Left lung (tissue), 10 donors: ENCODE measurements around the gene TMEM138. TPM values are rescaled to one million over a fixed set of nuclear protein-coding genes. Genes with fewer than 3 reads are reported as not detected.
A peak's percentile ranks its signal among the peaks of the same experiment; 100 is the strongest.
"Not testable (repeated sequence)": the region's sequence is repeated elsewhere in the genome, so short reads cannot be mapped to it uniquely, and the experiment has no call there.

ENCODE experiments used
- ATAC-seq: fragments of 200-7000 bp; cut with Tn5 transposase; one replicate; pipeline ENCODE4 v1.9.1; 2020; ENCODE audit warnings: moderate library complexity
- DNase-seq, 4 donors: peaks; one replicate each; pipeline ENCODE4 v3.0.0-alpha.2; 2013 to 2020
- H3K27ac ChIP-seq, 2 donors: fragments of 200-600 bp; sonication (generic) in 1 of 2; one replicate each; pipeline versions ENCODE4 v1.5.0 to v1.8.0; 2020 to 2021
- H3K27me3 ChIP-seq, 2 donors: fragments of 200-600 bp; sonication (generic) in 1 of 2; one replicate each; pipeline versions ENCODE4 v1.5.0 to v1.8.0; 2020 to 2021
- H3K36me3 ChIP-seq, 2 donors: fragments of 200-600 bp; sonication (generic) in 1 of 2; one replicate each; pipeline versions ENCODE4 v1.5.0 to v1.8.0; 2020 to 2021
- H3K4me1 ChIP-seq, 2 donors: fragments of 200-600 bp; one replicate each; pipeline ENCODE4 v1.8.0; 2021
- H3K4me3 ChIP-seq, 2 donors: fragments of 200-600 bp; sonication (generic) in 1 of 2; one replicate each; pipeline versions ENCODE4 v1.5.0 to v1.8.0; 2020 to 2021; ENCODE audit warnings: mild to moderate bottlenecking in 1 of 2
- H3K9me3 ChIP-seq, 2 donors: fragments of 200-600 bp; sonication (generic) in 1 of 2; one replicate each; pipeline versions ENCODE4 v1.5.0 to v1.8.0; 2020 to 2021
- CTCF ChIP-seq, 2 donors: fragments of 200-600 bp; sonication (generic) in 1 of 2; IDR thresholded peaks; one replicate each; pipeline versions ENCODE4 v1.5.0 to v1.8.0; 2021; ENCODE audit warnings: antibody characterized with exemption in 2 of 2
- intact Hi-C, 2 donors: fragments of 100-400 bp; cut with DNase I; formaldehyde crosslinking; loops; one replicate each; pipeline versions ENCODE4 v1.11.2 to v1.14.2; 2022
- polyA plus RNA-seq, 6 donors: library from polyadenylated mRNA; unstranded; fragments of 120-200 nt; gene quantifications; one replicate each; pipeline ENCODE4 v1.2.1, GENCODE V29; 2013; ENCODE audit not compliant: insufficient read length in 6 of 6
- total RNA-seq, 2 donors: library from RNA; stranded (reverse); fragmentation: NEBNext Ultra II Directional; extraction: Animal tissue kit (Norgen Biotek cat#: 25700); gene quantifications; one replicate each; pipeline ENCODE4 v1.2.1, GENCODE V29; 2021
- donor health status: DM: no; HTN: yes; CAD: no.
- donor health status: DM: no; HTN: no; CAD: no.

Gene TMEM138
- total and polyA plus RNA-seq, 8 donors: 37.5 to 50.5 (median 43.2) TPM

DNA sequence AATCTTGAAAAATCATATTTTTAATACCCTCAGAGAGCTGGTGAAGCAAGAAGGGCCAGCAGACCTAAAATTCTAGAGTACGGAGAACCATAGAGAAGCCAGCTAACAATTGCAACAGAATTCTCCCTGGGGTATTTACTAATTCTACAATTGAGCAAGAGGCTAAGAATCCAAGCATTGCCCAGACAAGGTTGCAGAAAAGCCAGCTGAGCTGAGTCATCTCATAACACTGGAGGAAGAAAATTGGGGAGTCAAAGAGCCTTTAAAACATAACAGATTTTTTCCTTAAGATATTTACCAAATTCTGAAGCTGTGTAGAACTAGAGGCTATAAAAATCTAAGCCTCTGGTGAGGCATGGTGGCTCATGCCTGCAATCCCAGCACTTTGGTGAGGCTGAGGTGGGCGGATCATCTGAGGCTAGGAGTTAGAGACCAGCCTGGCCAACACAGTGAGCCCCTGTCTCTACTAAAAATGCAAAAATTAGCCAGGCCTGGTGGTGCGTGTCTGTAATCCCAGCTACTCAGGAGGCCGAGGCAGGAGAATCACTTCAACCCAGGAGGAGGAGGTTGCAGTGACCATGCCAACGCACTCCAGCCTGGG is 16.6 kb downstream of the TMEM138 start:
- intact Hi-C loops: no loop called here
- peaks cover 6 to 18% of the 10 kb centered on the region in 2 donors for H3K4me1 ChIP-seq
- H3K4me3 ChIP-seq: no peak overlapping the region
- peaks cover 0 to 10% of the 10 kb centered on the region in 2 donors for H3K36me3 ChIP-seq
- no peaks in the 10 kb centered on the region for H3K9me3 ChIP-seq
- peak overlapping the region; percentile 44 to 51 for H3K27ac ChIP-seq
- TF ChIP-seq CTCF (IDR thresholded peaks at IDR 0.05): no peak
- peak; percentile 84 for ATAC-seq
- DNase-seq: no peak
- no peaks in the 10 kb centered on the region for H3K27me3 ChIP-seq

- intact Hi-C loops: no loop called here
- DNase-seq (no peak), ATAC-seq (no peak)
- Histone ChIP-seq H3K27ac (no peak overlapping the region), H3K9me3 (no peaks in the 10 kb centered on the region), H3K4me3 (no peak overlapping the region), H3K4me1 (peaks cover 6 to 23% of the 10 kb centered on the region in 2 donors), H3K27me3 (no peaks in the 10 kb centered on the region), H3K36me3 (peaks cover 0 to 3% of the 10 kb centered on the region in 2 donors)
- TF ChIP-seq CTCF (IDR thresholded peaks at IDR 0.05): no peak
These were observed 18.7 kb downstream of the TMEM138 start for GRCh38 chr11:61380884-61381283.

- H3K36me3 ChIP-seq, H3K27ac ChIP-seq, H3K4me3 ChIP-seq, DNase-seq, H3K27me3 ChIP-seq, H3K9me3 ChIP-seq, ATAC-seq: not testable (repeated sequence)
- intact Hi-C loops: loop anchor here in 1 of 2 donors (2.0 kb wide), 1 partner anchor 47 kb away; no protein-coding TSS in a partner anchor
- peaks cover 4 to 16% of the 10 kb centered on the region in 2 donors for H3K4me1 ChIP-seq
These were observed 21.7 kb downstream of the TMEM138 start for GRCh38 chr11:61383859-61384258.

- no peaks in the 10 kb centered on the region for H3K9me3 ChIP-seq
- ATAC-seq: peak; percentile 23
- TF ChIP-seq CTCF (IDR thresholded peaks at IDR 0.05): no peak
- no peak overlapping the region for H3K27ac ChIP-seq
- H3K27me3 ChIP-seq: no peaks in the 10 kb centered on the region
- H3K4me1 ChIP-seq: peaks cover 0 to 9% of the 10 kb centered on the region in 2 donors
- no peak for DNase-seq
- no peak overlapping the region for H3K4me3 ChIP-seq
- intact Hi-C loops: loop anchor here in 1 of 2 donors (2.0 kb wide), 1 partner anchor 48 kb away; no protein-coding TSS in a partner anchor
- no peaks in the 10 kb centered on the region for H3K36me3 ChIP-seq
These were observed 22.4 kb downstream of the TMEM138 start for GRCh38 chr11:61384271-61385242.

DNA sequence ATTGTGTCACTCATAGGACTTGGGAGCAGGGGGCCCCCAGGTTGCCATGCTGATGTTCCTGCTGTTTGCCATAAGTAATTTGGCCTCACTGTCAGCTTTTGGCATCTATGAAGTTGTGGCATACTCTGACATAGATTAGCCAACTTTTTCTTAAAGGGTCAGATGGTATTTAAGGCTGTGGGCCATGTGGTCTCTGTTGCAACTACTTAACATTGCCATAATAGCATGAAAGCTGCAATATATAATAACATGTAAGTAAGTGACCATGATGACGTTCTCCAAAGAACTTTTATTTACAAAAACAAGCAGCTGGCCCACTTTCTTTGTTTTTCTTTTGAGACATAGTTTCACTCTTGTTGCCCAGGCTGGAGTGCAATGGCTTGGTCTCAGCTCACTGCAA is 28.0 kb downstream of the TMEM138 start:
- intact Hi-C loops: no loop called here
- no peak for TF ChIP-seq CTCF (IDR thresholded peaks at IDR 0.05)

More for the DNA sequence above, 28.0 kb downstream of the TMEM138 start:
- peaks cover 0 to 25% of the 10 kb centered on the region in 2 donors for H3K4me1 ChIP-seq
- no peaks in the 10 kb centered on the region for H3K27me3 ChIP-seq
- DNase-seq: no peak
- H3K36me3 ChIP-seq: peaks cover 0 to 11% of the 10 kb centered on the region in 2 donors
- H3K27ac ChIP-seq: no peak overlapping the region
- no peaks in the 10 kb centered on the region for H3K9me3 ChIP-seq
- H3K4me3 ChIP-seq: no peak overlapping the region
- no peak for ATAC-seq
